Endothelial cell of umbilical vein (primary cell): Measurements from ENCODE around the gene MRPS26.

Experiments used
- EZH2 ChIP-seq: IDR thresholded peaks from 2 replicates; pipeline ENCODE4 v1.6.1; 2012; ENCODE audit warnings: borderline replicate concordance, low read depth, mild to moderate bottlenecking, moderate library complexity, low read length, inconsistent platforms; ENCODE audit not compliant: severe bottlenecking
- JUN ChIP-seq: IDR thresholded peaks from 2 replicates; pipeline ENCODE4 v1.6.1; 2011; ENCODE audit warnings: borderline replicate concordance, low read depth; ENCODE audit not compliant: insufficient read length, insufficient read depth
- TF ChIP-seq, protein P1 (sequence below), 2 donors: IDR thresholded peaks; 1 replicate in 1 of 2; 2 replicates in 1 of 2; pipeline ENCODE4 v1.5.1; 2011; ENCODE audit warnings: low read length in 2 of 2, mild to moderate bottlenecking in 2 of 2, moderate library complexity in 2 of 2, control low read depth in 1 of 2, inconsistent platforms in 1 of 2, low read depth in 1 of 2; ENCODE audit not compliant: insufficient read depth in 1 of 2; ENCODE audit errors: extremely low read depth in 1 of 2

DNA sequence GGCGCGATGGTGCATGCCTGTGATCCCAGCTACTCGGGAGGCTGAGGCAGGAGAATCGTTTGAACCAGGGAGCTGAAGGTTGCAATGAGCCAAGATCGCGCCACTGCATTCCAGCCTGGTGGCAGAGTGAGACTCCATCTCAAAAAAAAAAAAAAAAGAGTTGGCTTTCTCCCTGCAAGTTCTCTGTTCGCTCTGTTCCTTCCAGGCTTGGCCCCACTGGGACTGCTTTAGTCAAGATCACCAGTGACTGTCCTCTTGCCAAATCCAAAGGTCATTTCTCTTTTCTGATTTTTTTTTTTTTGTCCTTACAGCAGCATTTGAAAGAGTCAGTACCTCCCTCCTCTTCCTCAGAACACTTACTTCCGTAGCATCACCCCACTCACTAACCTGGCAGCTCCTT is 13.2 kb upstream of the MRPS26 start:
- TF ChIP-seq EZH2 = no peak
- TF ChIP-seq, protein P1, sequence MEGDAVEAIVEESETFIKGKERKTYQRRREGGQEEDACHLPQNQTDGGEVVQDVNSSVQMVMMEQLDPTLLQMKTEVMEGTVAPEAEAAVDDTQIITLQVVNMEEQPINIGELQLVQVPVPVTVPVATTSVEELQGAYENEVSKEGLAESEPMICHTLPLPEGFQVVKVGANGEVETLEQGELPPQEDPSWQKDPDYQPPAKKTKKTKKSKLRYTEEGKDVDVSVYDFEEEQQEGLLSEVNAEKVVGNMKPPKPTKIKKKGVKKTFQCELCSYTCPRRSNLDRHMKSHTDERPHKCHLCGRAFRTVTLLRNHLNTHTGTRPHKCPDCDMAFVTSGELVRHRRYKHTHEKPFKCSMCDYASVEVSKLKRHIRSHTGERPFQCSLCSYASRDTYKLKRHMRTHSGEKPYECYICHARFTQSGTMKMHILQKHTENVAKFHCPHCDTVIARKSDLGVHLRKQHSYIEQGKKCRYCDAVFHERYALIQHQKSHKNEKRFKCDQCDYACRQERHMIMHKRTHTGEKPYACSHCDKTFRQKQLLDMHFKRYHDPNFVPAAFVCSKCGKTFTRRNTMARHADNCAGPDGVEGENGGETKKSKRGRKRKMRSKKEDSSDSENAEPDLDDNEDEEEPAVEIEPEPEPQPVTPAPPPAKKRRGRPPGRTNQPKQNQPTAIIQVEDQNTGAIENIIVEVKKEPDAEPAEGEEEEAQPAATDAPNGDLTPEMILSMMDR (IDR thresholded peaks at IDR 0.05; ENCODE audit: extremely low read depth in 1 of 2, insufficient read depth in 1 of 2, low read depth in 1 of 2, low read length in 2 of 2) = no peak
- TF ChIP-seq JUN = no peak
